IPS-18c (cell line): ENCODE results near the gene FANCD2OS.
"Not testable (repeated sequence)": the region's sequence is repeated elsewhere in the genome, so short reads cannot be mapped to it uniquely, and the experiment has no call there.

Experiments
- H3K4me3 ChIP-seq: 2 replicates; pipeline ENCODE4 v1.7.0; 2013; ENCODE audit warnings: low read depth, mild to moderate bottlenecking, low read length, moderate library complexity; ENCODE audit not compliant: insufficient read depth
- H3K9me3 ChIP-seq: one replicate; pipeline ENCODE4 v1.6.1; 2013; ENCODE audit warnings: mild to moderate bottlenecking, low read length, moderate library complexity; ENCODE audit not compliant: control insufficient read depth, insufficient read depth

The FANCD2OS gene

DNA sequence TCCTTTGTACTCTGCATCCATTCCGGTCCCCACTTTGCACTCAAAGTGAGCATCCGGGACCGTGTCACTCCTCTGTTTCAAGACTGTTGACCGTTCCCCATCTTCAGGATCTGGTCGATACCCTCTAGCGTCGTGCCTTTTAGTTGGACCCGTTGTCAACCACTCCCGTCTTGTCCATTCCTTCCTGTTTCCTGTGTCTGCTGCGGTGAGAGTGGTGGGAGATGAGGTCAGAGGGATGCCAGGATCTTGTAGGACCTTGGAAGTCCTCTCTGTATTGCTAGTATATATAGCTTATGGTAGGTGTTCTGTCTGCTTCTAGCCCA, 8.0 kb upstream of the FANCD2OS start:
- Histone ChIP-seq H3K4me3 (peak overlapping the region; percentile 92), H3K9me3 (no peaks in the 10 kb centered on the region)

DNA sequence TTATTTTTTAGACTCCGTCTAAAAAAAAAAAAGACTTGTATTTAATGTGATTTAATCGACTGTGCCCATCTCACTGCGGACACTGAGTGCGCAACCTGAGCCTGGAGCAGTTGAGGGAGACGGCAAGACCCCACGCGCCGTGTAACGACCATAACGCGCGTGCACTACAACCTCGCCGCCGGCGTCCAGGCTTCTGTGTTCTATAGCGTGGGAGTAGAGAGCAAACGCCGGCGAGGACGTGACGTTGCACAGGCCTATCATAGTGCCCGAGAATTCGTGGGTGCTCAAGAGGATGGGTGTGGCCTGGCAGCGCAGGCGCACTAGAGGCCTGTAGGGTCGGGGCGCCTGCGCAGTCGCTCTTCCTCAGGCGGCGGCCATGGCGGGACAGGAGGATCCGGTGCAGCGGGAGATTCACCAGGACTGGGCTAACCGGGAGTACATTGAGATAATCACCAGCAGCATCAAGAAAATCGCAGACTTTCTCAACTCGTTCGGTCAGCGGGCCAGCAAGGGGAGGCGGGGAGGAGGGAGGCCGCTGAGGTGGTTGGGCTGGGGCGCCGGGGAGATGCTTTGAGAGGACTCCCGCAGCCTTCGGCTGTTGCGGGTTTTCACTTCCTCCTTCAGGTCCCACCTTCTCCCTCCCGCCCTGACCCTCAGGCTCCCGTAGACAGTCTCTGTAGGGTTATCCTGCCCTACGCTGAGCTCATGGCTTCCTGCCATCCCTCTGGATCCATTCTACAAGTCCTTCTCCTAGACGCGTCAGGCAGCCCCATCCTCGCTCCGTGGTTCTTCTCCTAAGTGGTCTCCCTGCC, 7.5 kb upstream of the FANCD2OS start, which contains the start of gene BRK1:
Gene BRK1 (plus strand): TSS at position 350 of the 812 bp plus-strand sequence. CDS start 27 bp downstream, at position 377.
- no peaks in the 10 kb centered on the region for H3K9me3 ChIP-seq
- peak within 1 kb of the TSS; percentile 92 for H3K4me3 ChIP-seq

DNA sequence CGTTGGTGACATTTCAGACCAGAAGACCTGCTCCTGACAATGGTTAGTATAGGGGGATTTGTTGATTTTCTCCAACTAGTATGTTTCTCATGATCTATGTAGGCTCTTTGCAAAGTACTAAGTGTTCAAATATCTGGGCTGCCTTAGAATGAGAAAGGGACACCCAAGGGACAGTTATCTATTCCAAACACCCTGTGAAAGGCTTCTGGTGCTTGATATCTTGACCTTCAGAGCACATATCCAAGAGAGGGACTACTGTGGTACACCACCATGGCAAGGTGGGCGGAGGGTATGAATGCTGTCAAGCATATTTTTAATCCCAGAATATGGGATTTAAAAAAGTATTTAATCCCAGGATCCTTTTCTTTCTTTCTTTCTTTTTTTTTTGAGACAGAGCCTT, 1.1 kb downstream of the FANCD2OS start:
- Histone ChIP-seq H3K9me3 (no peaks in the 10 kb centered on the region), H3K4me3 (no peak overlapping the region)

DNA sequence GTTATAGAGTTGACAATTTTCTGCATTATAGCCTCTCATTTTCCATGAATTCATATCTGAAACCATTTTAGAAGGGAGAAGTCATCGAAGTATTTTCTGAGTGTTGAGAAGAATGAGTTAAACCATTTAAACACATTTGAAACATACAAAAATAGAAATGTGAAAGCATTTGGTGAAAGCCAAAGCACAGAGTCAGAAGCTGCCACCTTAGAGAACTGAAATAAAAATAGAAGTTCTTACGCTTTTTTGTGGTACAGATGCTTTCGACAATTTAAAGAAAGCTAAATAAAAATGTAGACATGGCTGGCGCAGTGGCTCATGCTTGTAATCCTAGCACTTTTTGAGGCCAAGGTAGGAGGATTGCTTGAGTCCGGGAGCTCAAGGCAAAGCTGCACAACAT, 9.0 kb downstream of the FANCD2OS start:
- Histone ChIP-seq H3K4me3 (no peak overlapping the region), H3K9me3 (no peaks in the 10 kb centered on the region)

DNA sequence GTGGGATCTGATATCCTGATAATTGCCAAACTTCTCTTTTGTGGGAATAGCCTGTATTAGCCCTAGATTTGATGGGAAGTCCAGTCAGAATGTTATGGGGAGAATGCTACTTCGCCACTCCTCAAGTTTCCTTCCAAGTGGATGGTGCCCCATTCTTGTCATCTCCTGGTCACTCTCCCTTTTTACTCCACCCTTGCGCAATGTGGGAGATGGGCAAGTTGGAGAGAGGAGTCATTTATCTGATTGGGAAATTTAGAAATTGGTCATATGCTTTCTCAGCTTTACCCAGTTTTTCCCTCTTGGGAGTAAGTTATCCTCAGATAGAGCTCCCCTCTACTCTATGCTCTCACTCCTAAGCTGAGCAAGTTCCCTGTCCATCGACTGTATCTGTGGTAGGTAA, 14.4 kb downstream of the FANCD2OS start:
- H3K4me3 ChIP-seq = no peak overlapping the region
- H3K9me3 ChIP-seq = no peaks in the 10 kb centered on the region

DNA sequence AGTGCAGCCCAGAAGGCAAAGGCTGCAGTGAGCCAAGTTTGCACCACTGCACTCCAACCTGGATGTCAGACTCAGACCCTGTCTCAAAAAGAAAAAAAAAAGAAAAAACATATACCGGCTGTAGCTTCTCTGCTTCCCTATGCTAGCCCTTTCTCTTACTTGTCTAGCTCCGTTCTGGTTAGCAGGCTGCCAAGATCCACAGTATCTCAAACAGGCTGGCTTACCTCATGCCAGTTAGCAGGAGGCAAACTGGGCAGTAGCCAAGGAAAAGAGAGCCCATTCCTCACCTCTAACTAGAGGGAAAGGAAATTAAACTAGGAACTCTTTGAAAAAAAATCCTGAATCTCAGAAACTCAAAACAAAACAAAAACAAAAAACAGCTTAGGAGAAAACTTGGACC, 16.7 kb downstream of the FANCD2OS start:
- H3K4me3 ChIP-seq, H3K9me3 ChIP-seq: not testable (repeated sequence)

DNA sequence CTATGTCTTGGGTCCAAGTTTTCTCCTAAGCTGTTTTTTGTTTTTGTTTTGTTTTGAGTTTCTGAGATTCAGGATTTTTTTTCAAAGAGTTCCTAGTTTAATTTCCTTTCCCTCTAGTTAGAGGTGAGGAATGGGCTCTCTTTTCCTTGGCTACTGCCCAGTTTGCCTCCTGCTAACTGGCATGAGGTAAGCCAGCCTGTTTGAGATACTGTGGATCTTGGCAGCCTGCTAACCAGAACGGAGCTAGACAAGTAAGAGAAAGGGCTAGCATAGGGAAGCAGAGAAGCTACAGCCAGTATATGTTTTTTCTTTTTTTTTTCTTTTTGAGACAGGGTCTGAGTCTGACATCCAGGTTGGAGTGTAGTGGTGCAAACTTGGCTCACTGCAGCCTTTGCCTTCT, 17.3 kb downstream of the FANCD2OS start:
- H3K9me3 ChIP-seq, H3K4me3 ChIP-seq: not testable (repeated sequence)

DNA sequence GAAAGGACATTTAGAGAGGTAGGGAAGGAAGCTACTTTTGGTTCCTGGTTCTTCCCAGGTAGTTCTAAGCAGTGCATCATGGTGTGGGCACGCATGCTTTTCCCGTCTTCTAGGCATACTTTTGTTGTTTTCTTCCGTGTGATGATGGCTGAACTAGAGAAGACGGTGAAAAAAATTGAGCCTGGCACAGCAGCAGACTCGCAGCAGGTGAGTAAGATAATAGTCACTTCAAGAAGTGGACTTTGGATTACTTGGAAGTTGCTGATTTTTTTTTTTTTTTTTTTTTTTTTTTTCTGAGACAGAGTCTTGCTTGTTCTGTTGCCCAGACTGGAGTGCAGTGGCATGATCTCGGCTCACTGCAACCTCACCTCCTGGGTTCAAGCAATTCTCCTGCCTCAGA, 17.9 kb downstream of the FANCD2OS start:
- H3K9me3 ChIP-seq = no peaks in the 10 kb centered on the region
- no peak overlapping the region for H3K4me3 ChIP-seq

DNA sequence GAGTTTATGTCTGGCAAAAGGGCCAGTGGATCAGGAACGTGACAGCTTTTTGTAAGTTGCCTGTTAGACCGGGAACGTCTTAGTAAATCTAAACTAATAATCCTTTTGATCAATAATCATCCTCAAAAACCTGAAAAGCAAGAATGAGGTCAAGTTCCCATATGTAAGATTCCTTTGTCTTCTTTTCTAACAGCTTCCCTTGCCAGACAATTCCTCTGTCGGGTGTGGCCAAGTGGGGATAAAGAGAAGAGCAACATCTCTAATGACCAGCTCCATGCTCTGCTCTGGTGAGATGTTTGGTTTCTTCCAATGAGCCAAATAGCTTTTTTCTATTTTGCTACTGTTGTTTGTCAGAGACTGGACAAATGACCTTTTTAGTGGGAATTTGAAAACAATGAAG, 19.8 kb downstream of the FANCD2OS start:
- no peak overlapping the region for H3K4me3 ChIP-seq
- H3K9me3 ChIP-seq = no peaks in the 10 kb centered on the region

DNA sequence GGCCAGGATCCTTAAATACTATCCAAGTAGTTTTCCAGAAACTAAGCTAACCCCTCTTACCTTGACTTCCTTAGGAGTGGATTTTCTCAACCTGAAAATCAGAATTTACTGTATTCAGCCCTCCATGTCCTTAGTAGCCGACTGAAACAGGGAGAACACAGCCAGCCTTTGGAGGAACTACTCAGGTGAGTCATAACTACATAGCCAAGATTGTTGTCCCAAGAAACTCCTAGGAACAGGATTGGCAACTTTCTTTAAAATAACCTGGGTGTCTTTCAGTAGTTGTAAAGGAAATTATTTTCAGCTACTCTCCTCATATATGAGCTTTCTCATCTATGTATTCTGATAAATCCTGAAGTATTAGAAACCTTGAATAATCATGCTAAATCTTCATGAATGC, 22.3 kb downstream of the FANCD2OS start:
- Histone ChIP-seq H3K9me3 (no peaks in the 10 kb centered on the region), H3K4me3 (no peak overlapping the region)

DNA sequence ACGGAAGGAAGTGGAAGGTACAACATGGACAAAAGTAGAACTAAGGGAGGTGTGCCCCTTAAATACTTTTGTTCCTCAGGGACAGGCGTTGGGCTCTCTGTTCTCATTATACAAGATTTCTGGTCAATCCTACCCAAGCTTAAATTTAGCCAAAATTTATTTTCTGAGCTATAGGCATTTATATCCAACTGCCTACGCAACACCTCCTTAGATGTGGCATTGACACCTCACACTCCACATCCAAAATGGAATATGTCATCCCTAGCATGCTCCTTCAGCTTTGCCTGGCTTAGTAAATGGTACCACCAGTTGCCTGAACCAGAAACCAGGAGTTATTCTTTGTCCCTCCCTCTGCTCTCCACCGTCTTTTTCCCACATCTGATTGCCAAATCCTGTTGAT, 26.2 kb downstream of the FANCD2OS start:
- no peak overlapping the region for H3K4me3 ChIP-seq

DNA sequence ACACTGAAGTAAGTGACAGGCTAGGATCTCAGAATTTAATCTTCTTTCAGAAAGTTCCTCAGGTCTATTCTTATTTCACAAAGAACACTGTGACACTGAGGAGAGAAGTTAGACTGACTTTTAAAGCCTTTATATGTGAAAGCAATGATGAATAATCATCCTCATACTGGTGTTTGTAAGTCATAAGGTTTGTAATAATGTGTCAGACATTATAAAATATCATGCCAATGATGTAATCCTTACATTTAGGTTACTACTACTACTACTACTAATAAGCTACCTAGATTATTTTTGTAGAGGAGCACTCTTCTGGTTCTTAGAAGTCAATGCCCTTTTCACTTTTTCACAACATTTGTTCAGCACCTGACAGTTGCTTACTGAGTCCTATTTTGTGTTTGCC, 33.4 kb downstream of the FANCD2OS start:
- Histone ChIP-seq H3K4me3 (no peak overlapping the region), H3K9me3 (no peaks in the 10 kb centered on the region)

More for the DNA sequence above, 26.2 kb downstream of the FANCD2OS start:
- no peaks in the 10 kb centered on the region for H3K9me3 ChIP-seq

DNA sequence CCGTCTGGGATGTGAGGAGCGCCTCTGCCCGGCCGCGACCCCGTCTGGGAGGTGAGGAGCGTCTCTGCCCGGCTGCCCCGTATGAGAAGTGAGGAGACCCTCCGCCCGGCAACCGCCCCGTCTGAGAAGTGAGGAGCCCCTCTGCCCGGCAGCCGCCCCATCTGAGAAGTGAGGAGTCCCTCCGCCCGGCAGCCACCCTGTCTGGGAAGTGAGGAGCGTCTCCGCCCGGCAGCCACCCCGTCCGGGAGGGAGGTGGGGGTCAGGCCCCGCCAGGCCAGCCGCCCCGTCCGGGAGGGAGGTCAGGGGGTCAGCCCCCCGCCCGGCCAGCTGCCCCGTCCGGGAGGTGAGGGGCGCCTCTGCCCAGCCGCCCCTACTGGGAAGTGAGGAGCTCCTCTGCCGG, 38.0 kb downstream of the FANCD2OS start:
- H3K9me3 ChIP-seq, H3K4me3 ChIP-seq: not testable (repeated sequence)

DNA sequence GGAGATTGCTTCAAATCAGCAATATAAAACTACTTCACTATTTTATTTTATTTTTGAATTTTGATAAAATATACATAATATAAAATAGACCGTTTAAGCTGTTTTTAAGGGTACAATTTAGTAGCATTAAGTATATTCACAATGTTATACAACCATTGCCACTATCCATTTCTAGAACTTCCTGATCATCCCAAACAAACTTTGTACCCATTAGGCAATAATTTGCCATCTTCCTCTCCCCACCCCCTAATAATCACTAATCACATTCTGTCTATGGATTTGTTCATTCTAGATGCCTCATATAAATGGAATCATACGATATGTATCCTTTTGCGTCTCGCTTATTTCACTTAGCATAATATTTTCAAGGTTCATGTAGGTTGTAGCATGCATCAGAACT, 53.0 kb downstream of the FANCD2OS start:
- Histone ChIP-seq H3K4me3 (no peak overlapping the region), H3K9me3 (no peaks in the 10 kb centered on the region)
